DOHH2 (cell line): ENCODE results near the gene SRMS.

ENCODE experiments used
- H3F3A ChIP-seq: fragments of 200-600 bp; sonication (generic), shearing (Covaris generic); 2 replicates; pipeline ENCODE4 v1.6.0; 2016; ENCODE audit warnings: antibody characterized with exemption, mild to moderate bottlenecking; ENCODE audit not compliant: control insufficient read depth, insufficient read depth
- H3K27ac ChIP-seq: fragments of 200-600 bp; sonication (generic); 2 replicates; pipeline ENCODE4 v1.5.1; 2014; ENCODE audit warnings: low read depth, mild to moderate bottlenecking, low read length, moderate library complexity
- H3K27me3 ChIP-seq: fragments of 200-600 bp; sonication (generic); 2 replicates; pipeline ENCODE4 v1.6.1; 2014; ENCODE audit warnings: mild to moderate bottlenecking, low read length, mixed read lengths; ENCODE audit not compliant: control insufficient read depth
- H3K36me3 ChIP-seq: fragments of 200-600 bp; sonication (generic); 2 replicates; pipeline ENCODE4 v1.6.1; 2014; ENCODE audit warnings: mild to moderate bottlenecking, low read length, moderate library complexity, mixed read lengths; ENCODE audit not compliant: control insufficient read depth
- H3K4me1 ChIP-seq: fragments of 200-600 bp; sonication (generic); 2 replicates; pipeline ENCODE4 v1.6.1; 2014; ENCODE audit warnings: mild to moderate bottlenecking, low read length, mixed read lengths; ENCODE audit not compliant: control insufficient read depth
- H3K4me2 ChIP-seq: fragments of 200-600 bp; sonication (generic); 2 replicates; pipeline ENCODE4 v1.6.0; 2014; ENCODE audit warnings: mild to moderate bottlenecking, low read length, moderate library complexity
- H3K4me3 ChIP-seq: fragments of 200-600 bp; sonication (generic); 2 replicates; pipeline ENCODE4 v1.5.1; 2014; ENCODE audit warnings: mild to moderate bottlenecking, low read length, mixed read lengths
- H3K79me2 ChIP-seq: fragments of 200-600 bp; sonication (generic); 2 replicates; pipeline ENCODE4 v1.6.1; 2014; ENCODE audit warnings: mild to moderate bottlenecking, low read length, mixed read lengths; ENCODE audit not compliant: control insufficient read depth
- H3K9me2 ChIP-seq: fragments of 200-600 bp; sonication (generic); replicated peaks from 2 replicates; pipeline ENCODE4 v1.6.1; 2014; ENCODE audit warnings: mild to moderate bottlenecking, low read length, mixed read lengths; ENCODE audit not compliant: control insufficient read depth
- H3K9me3 ChIP-seq: fragments of 200-600 bp; sonication (generic); 2 replicates; pipeline ENCODE4 v1.6.1; 2014; ENCODE audit warnings: antibody characterized with exemption, low read length, mixed read lengths; ENCODE audit not compliant: control insufficient read depth, insufficient read depth
- H4K20me1 ChIP-seq: fragments of 200-600 bp; sonication (generic); 2 replicates; pipeline ENCODE4 v1.6.0; 2014; ENCODE audit warnings: low read depth, mild to moderate bottlenecking, antibody characterized with exemption, low read length, moderate library complexity; ENCODE audit not compliant: control insufficient read depth, insufficient read depth
- CTCF ChIP-seq: fragments of 200-600 bp; sonication (generic); IDR thresholded peaks from one replicate; pipeline ENCODE4 v1.5.1; 2014; ENCODE audit warnings: antibody characterized with exemption, mild to moderate bottlenecking, low read depth, low read length; ENCODE audit not compliant: poor library complexity, severe bottlenecking
- EZH2phosphoT487 ChIP-seq: fragments of 200-600 bp; sonication (generic); IDR thresholded peaks from 2 replicates; pipeline ENCODE4 v1.6.1; 2017; ENCODE audit warnings: borderline replicate concordance, mild to moderate bottlenecking, antibody characterized with exemption, low read length, moderate library complexity, mixed read lengths

SRMS gene

DNA sequence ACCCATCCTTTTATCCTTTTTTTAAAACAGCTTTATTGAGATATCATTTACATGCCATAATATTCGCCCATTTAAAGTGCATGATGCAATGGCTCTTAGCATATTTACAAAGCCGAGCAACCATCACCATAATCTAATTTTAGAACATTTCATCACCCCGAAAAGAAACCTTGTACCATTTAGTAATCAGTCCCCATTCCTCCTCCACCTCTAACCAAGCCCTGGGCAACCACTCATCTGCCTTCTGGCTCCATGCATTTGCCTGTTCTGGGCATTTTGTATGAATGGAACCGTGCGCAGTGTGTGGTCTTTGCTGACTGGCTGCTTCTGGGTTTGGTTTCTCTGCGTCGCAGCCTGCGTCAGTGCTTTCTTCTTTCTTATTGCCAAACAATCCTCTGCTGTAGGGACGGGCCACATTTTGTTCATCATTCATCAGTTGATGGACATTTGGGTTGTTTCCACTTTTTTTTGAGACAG, 38.4 kb downstream of the SRMS start:
- Histone ChIP-seq H4K20me1 (no peaks in the 10 kb centered on the region), H3K27ac (no peak overlapping the region), H3K27me3 (peaks cover 5% of the 10 kb centered on the region; the same call in 1 of the 2 replicates), H3K4me3 (no peak overlapping the region), H3K4me2 (no peak overlapping the region), H3K79me2 (no peaks in the 10 kb centered on the region), H3K36me3 (no peaks in the 10 kb centered on the region), H3K9me2 (no peaks in the 10 kb centered on the region), H3F3A (no peaks in the 10 kb centered on the region), H3K4me1 (no peaks in the 10 kb centered on the region), H3K9me3 (no peaks in the 10 kb centered on the region)
- TF ChIP-seq CTCF (no peak), EZH2phosphoT487 (no peak)

GRCh38 chr20:63508072-63508768, 39.3 kb downstream of the SRMS start:
- H3K36me3 ChIP-seq: no peaks in the 10 kb centered on the region
- no peak overlapping the region for H3K27ac ChIP-seq
- TF ChIP-seq EZH2phosphoT487: no peak
- no peak for TF ChIP-seq CTCF
- no peaks in the 10 kb centered on the region for H3K9me3 ChIP-seq
- no peaks in the 10 kb centered on the region for H3K4me1 ChIP-seq
- no peaks in the 10 kb centered on the region for H3K9me2 ChIP-seq
- H3K4me2 ChIP-seq: no peak overlapping the region
- H4K20me1 ChIP-seq: no peaks in the 10 kb centered on the region
- no peaks in the 10 kb centered on the region for H3K79me2 ChIP-seq
- no peaks in the 10 kb centered on the region for H3F3A ChIP-seq
- peaks cover 4% of the 10 kb centered on the region; the same call in 1 of the 2 replicates for H3K27me3 ChIP-seq
- H3K4me3 ChIP-seq: no peak overlapping the region

GRCh38 chr20:63507083-63507743, 40.3 kb downstream of the SRMS start:
- Histone ChIP-seq H3K27ac (no peak overlapping the region), H3K4me2 (no peak overlapping the region), H3K9me2 (no peaks in the 10 kb centered on the region), H3K79me2 (no peaks in the 10 kb centered on the region), H3K4me3 (no peak overlapping the region), H3K36me3 (no peaks in the 10 kb centered on the region), H3F3A (no peaks in the 10 kb centered on the region), H3K27me3 (no peaks in the 10 kb centered on the region), H3K4me1 (peaks cover 4% of the 10 kb centered on the region), H4K20me1 (no peaks in the 10 kb centered on the region), H3K9me3 (no peaks in the 10 kb centered on the region)
- TF ChIP-seq EZH2phosphoT487 (no peak), CTCF (no peak)
